Measurements from ENCODE around the gene ANKRD65. TPM values are rescaled to one million over a fixed set of nuclear protein-coding genes. Genes with fewer than 3 reads are reported as not detected.
"Not testable (repeated sequence)": the region's sequence is repeated elsewhere in the genome, so short reads cannot be mapped to it uniquely, and the experiment has no call there.

The ANKRD65 gene
- total RNA-seq, 1 donor from 2014 or later = 11.9 TPM

DNA sequence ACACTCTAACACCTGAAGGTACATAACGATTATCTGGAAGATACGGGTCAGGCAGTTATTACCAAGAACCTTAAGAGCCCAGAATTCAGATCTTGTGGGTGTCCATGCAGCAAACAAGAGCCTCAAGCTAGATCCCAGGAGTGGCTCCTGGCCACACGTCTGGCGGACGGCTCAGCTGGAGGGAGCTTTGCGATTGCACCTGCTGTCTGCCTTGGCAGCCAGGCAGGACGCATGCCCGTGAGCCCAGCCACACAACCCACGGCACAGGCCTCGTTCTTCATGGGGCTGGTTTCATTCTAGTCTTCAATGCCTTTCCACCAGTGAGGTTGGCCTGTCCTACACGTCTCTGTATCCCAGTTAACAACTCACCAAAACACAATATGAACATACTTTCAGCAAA lies 27.6 kb downstream of the ANKRD65 start:
- ATAC-seq = no peak

DNA sequence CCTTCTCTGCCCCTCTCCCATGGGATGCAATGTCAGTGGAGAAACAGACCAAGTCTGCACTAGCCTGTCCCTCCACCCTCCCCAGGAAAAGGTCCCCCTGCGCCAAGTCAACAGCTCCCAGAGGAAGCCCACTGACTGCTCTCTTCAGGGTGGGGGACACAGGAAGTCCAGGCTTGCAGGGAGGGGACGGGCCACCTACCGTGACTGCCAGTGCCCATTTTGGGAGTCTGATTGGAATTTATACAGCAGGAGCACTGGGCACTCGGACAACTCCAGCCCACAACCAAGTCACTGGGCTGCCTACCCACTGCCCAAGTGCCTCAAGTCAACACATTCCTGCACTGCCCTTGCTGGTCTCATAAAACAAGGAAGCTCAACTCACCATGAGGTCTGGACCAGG lies 28.1 kb downstream of the ANKRD65 start:
- no peak for ATAC-seq

DNA sequence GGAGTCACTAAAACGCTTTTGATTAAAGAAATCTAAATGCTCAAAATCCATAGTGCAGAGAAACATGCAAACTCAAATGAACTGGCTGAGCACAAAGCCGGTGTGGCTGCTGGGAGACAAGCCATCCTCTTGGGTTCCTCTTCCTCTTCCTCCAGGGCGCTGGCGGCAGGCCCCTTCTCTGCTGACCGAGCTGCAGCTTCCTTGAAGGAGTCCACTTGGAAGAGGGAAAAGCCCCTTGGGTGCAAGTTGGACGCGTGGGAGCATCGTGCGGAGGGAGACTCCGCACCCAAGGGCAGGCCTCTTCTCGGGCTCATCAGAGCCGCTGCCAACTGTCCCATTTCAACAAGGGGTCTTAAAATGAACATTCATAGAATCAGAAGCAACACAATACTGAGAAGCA lies 29.9 kb downstream of the ANKRD65 start:
- no peak for ATAC-seq

DNA sequence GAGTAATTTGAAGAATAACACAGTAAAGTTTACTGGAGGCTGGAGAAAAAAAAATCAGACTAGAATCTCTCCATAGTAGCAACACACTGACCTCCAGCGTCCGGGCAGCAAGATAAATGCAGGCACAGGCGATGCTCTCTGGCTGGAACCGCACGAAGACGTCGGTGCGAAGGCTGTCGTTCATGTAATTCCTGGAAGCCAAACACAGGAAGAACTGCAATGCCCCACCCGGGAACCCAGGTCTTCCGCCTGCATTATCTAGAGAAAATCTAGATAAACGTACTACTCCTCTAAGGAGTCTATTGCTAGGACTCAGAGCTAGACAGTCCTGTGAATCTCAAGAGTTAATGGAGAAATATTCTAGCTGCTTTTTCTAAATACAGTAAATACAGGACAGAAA lies 30.4 kb downstream of the ANKRD65 start:
- no peak for ATAC-seq

DNA sequence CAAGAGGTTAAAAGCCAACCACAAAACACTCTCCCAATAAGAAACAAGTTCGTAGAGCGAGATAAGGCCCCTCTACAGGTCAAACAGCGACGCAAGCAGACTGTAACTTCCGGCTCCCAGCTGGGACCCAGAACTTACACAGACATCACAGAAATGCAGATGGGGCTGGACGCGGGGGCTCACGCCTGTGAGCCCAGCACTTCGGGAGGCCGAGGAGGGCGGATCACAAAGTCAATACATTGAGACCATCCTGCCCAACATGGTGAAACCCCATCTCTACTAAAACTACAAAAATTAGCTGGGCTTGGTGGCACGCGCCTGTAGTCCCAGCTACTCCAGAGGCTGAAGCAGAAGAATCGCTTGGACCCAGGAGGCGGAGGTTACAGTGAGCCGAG lies 33.0 kb downstream of the ANKRD65 start:
- no peak for ATAC-seq

DNA sequence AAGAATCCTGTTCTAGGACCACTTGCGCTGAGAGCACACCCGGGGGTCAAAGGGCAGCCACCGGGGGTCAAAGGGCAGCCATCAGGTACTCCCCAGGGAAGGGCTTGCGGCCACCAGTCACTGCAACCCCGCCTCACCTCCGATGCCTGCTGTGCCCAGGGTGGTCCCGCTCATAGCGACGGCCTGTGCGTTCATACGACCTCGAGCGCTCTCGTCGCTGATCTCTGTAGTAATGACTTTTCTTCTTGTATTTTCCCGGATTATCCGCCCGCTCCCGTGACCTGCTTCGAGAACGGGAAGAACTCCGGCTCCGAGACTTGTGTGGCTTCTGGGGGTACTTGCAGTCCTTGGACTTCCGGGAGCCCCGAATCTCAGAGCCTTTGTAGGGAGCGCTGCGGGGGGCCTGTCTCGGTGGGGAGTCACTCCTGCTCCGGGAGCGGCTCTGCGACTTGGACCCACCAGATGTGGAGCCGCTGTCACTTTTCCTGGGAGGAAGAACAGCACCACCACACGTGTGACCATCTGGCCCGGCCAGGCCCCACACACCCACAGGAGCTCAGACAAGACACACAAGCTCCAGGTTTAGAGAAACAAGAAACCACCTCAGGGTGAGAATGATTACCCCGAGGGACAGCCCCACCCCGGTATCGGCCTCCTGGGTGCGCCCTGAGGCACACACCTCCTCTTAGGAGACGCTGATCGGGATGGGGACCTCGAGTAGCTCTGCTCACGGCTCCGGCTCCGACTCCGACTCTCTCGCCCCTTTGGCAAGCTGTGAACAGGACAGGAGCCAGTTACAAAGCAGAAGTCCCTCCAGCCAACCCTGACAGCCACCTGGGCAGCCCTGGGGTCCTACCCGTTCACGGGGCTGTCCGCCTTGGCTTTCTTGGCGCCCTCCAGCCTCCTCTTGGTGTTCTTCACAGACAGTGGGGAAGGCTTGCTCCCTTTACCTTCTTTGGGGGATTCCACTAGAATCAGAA lies 33.7 kb downstream of the ANKRD65 start:
- ATAC-seq = peak; percentile 38

DNA sequence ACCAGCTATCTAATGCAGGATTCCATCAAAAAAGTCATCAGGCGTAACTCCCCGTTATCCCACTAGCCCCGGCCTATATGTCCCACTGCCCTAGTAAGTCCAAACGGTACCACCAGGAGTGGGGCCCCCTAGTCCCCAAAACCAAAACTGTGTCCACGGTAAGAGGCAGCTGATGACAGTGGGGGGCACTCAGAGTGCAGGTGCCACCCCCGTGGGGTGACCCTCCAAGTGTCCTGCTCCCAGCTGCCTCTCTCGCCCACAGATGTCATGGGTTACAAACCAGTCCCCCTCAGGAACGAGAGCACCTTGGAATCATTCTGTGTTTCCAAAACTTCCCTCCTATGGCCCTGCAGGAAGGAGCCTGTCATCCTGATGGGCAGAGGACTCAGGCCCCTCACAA lies 35.1 kb downstream of the ANKRD65 start:
- ATAC-seq = no peak

DNA sequence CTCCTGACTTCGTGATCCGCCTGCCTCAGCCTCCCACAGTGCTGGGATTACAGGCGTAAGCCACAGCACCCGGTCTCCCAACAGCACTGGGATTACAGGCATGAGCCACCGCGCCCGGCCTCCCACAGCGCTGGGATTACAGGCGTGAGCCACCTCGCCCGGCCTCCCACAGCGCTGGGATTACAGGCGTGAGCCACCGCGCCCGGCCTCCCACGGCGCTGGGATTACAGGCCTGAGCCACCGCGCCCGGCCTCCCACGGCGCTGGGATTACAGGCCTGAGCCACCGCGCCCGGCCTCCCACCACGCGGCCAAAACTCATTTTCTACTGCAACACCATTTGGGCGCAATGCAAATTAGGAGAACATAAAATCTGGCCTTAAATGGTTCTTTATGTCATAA lies 35.7 kb downstream of the ANKRD65 start:
- not testable (repeated sequence) for ATAC-seq

DNA sequence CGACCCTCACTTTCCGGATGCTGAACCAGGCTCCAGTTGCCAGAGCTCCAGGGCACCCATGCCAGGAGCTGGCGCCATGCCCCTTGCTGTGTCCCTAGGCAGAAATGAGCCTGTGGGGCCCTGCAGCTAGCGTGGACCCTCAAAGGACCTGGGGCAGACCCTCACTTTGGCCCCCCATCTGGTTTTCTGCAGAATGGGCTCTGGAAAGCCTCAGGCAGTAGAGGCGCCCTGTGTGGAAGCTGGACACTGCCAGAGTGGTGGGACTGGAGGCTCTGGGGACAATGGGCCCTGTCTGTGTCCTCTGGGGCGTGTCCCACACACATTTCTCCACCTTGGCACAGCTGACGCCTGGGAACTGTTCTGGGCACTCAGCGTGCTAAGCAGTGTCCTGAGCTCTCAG lies 39.8 kb downstream of the ANKRD65 start:
- ATAC-seq = no peak

DNA sequence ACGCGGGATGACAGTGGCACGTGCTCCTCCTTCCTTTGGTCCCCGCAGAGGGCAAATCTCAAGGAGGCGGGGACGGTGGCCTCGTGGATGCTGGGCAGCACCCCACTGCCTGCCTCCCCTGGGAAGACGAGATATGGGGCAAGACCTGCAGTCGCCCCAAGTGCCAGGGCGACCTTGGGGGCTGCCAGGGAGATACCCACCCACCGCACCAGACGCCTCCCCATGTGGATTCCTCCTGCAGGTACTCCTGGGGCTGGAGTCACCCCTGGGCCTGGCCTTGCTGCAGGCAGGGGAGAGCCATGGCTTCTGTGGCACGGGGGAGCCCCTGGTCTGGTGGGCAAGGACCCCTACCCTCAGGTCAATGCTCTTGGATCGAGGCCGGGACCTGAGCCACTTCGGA lies 40.2 kb downstream of the ANKRD65 start:
- ATAC-seq = no peak

DNA sequence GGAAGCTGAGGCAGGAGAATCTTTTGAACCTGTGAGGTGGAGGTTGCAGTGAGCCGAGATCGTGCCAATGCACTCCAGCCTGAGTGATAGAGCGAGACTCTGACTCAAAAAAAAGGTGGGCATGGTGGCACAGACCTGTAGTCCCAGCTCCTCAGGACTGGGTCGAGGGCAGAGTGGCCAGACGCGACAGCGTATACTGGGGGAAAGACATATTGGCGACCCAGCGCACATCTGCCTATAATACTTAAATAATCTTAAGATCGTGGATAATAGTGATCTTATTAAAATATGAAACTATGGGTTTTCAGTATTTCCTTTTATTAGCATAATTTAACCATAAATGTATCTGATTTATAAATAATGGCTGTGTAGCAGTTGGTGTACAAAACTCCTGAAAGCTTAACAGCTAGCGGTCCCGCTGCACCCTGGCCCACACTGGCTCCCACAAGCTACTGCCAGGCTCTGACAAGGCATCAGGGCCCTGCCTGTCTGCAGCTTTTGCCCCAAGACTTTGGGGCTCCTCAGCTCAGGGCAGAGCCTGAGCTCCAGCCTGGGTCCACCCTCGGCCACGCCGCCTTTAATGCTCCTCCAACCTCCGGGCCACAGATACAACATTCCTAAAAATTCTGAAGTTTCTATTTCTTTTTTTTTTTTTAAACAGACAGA lies 43.4 kb downstream of the ANKRD65 start:
- no peak for ATAC-seq

DNA sequence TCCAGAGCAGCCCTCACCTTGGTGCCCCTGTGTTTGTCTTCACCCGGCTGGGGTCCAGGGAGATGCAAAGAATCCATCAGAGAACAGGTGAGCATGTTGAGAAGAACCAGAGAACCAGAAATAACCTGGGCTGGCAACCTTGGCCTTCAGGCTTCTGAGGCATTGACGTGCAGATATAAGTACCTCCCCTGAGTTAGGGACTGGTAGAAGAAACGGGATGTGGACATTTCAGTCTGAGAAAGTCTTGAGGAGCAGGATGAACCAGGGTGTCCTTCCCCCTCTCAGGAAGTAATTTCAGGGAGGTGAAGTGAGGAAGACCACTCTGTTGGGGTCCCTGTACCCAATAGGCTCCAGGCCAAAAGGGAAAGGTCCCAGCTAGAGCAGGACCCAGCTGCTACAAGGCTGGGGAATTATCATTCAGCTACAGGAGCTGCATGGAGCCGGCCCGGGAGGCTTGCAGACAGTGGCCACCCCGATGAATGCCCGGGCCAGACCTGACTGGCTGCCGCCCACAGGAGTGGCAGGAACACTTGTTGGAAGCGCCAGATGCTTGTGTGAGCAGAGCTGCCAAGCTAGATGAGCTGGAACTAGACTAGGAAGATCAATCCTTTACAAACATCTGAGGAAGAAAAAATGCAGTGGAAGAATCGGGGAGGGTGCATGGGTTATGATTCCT lies 44.4 kb downstream of the ANKRD65 start:
- no peak for ATAC-seq

DNA sequence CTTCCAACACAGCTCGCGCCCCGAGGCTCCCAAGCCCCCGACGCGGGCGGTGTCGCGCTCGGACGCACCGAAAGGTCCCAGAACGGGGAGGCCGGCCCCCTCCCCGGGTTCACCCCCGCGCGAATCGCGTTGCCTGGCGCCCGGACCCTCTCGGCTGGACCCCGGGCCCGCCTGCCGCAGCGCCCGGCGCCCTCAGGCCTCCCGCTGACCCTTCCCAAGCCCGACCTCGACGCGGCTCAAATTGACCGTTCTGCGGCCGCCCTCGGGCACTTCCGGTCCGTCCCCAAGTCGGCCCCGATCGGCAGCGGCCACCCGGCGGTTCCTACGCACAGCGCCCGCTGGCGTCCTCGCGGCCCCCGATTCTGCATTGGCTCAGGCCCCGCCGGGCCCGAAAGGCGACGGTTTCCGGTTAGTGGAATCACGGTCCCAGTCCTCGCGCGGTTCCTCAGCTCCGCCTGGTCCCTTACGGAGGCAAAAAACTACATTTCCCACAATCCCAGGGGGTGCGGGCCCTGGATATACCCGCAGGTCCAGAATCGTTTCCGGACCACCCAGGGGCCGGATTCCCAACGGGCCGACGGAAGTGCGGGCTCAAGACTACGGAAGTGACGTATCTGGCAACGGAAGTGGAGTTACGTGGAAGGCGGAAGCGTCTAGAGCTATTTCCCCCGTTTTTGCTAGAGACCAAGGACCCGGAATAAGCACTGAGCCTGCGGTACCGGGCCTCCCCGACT lies 46.0 kb downstream of the ANKRD65 start, which contains the start of gene AURKAIP1:
TSS of gene AURKAIP1 (minus strand) at position 279 of the 734 bp plus-strand sequence. CDS start 451 bp downstream, outside the sequence.
- peak; percentile 92 for ATAC-seq

DNA sequence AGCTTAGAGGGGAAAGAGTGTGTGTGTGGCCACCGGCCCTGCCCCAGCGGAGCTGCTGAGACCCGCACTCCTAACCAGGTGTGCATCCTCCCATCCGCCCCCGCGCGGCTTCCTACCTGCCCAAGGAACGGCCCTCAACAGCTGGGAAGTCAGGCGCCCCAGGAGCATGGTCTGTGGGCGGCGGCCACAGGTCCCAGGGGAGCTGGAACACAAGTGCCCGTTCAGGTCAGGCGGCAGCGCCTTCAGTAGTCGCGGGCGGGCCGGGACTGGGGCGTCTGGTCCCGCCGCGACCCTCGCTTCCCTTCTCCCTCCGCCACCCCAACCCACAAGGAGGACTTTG lies 46.5 kb downstream of the ANKRD65 start:
- peak; percentile 6 for ATAC-seq

DNA sequence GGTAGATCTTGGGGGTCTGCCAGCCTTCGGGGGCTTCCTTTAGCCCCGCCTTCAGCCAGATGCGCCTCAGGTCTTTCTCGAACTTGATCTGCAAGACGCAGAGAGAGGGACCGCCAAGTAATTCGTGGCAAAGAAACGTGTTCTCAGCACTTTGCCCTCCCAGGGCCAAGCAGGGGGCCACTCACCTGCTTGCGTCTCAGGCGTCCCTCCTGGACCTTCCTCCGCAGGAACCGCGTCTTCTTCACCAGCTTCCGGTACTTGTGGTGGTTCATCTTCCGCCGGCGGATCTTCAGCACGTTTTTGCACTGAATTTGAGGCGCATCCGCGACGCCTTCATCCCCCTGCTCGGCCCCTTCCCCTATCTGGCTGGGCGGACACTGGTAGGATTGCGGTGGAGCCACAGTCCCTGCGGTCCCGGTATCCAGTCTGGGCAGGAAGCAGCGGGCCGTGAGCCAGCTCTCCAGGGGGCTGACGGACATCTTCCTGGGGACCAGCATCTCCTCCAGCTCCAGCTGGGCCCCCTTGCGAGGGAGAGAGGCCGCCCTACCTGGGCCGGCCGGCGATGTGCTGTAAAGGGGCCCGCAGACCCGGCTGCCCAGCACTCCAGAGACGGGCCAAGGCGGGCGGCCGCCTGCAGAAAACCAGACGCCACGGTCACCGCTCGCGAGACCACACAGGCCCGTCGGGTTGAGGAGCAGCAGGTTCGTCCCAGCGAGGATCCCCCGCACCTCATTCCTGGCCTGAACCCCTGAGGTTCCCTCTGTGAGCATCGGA lies 47.1 kb downstream of the ANKRD65 start:
- no peak for ATAC-seq

DNA sequence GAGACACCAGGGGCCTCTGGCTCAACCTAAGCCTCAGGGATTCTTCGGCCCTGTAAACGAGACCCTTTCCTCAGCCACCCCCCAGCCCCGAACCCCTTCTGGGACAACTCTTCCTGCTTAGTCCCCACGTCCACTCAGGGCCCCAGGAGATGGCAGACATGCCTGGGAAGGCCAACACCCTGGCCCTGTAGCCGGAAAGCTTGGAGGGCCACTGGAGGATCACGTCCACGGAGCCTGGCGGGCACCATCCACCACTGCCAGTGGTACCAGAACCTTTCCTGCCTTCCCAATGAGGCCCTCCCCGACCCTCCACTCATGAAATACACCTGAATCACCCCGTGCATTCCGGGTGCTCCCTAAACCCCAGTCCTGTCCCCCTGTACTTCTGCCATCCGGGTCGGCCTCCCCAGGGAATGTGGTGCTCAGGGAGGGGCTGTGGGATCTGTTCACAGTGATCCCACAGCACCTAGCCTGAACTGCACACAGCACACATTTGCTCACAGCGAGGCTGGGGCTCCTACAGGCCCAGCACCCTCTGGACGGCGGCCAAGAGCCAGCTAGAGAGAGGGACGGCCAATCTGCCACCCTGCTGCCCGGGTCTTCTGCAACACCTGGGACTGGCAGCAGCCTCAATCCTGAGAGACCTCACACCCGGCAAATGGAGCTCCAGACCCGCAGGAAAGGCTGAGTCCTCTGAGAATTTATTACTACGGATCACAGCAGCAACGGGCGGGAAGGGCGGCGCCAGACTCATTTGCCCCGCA lies 47.8 kb downstream of the ANKRD65 start:
- no peak for ATAC-seq

DNA sequence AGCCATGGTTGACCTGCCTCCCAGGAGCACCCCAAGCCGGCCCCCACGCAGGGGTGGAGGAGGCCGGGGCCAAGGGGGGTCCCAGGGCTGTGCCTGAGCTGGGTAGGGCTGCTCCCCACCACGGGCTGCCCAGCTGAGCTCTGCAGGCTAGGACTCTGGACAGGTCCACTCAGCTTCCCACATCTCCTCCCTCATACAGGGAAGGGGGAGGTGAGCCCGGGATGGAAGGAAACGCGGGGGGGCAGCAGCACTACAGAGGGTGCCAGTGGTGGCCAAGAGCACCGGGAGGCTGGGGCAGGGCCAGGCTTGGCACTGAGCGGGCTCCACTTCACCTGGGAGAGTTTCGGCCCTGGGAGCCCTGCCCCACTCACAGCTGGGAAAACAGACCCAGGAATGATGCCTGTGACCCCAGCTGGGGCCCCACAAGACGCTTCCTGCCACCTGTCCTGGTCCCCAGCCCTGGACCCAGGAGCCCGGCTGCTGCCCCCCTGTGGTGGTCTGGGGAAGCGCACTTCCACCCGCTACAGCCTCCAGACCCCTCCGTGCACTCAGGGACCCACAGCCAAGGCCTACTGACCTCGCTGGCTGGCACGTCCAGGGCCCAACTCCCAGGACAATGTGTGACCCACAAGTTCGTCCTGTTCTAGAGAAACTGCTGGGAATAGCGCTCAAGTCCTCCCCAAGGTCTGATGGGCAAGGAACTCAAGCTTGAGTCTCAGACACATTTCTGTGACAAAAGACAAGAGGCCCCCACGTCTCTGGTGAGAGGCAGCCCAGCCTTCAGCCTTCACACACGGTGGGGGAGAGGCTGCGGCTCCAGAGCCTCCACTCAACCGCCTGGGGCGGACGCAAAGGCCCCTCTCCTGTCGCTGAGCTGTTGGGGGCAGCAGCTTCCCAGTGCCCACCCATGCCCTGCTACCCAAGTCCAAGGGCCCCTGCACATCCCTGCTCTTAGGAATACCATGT lies 49.0 kb downstream of the ANKRD65 start:
- peak; percentile 29 for ATAC-seq

DNA sequence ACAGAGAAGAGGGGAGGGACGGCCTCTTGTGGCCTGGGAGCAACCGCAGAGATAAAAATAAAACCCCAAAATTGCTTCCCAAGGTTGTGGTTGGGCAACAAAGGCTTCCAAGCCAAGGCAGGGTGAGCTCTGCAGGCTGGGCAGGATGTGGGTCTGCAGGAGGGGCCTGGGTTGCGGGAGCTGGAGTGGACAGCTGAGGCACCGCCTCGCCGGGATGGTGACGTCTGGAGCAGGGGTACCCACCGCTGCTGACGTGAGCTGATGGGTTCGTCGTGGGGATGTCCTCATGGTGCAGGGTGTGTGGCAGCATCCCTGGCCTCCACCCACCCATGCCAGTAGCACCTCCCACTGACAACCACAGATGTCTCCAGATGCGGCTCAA lies 49.7 kb downstream of the ANKRD65 start:
- no peak for ATAC-seq

DNA sequence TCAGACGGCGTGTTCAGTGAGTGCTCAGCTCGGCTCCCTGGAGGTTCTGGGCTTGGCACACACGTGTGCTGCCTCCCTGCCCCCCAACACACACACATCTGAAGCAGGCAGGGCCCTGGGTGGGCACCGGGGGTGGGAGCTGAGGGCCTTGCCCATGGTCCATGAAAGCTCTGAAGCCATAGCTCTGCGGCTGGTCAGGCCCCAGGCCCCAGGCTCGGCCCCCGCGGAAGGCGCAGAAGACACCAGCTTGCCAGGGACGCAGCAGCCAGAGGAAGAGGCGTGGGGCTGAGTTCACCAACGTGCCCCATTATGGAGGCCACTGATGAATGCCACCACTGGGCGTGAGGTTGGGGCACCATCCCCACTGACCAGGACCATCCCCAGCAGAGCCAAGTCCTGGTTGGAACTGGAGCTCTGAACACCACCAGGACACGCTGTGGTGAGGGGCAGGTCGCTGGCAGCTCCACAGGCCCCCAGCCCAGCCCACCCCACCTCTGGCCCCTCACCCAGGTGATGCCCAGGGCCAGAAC lies 50.2 kb downstream of the ANKRD65 start:
- ATAC-seq = no peak

DNA sequence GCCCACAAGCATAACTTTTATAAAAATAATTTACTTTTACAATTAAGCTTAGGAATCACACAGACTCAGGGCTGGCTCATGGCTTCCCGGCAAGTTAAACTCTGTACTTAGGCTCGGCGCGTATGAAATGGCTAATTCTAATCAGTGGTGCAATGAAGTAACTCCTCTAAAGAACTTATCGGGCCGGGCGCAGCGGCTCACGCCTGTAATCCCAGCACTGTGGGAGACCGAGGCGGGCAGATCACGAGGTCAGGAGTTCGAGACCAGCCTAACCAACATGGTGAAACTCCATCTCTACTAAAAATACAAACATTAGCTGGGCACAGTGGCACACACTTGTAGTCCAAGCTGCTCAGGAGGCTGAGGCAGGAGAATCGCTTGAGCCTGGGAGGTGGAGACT lies 51.0 kb downstream of the ANKRD65 start:
- not testable (repeated sequence) for ATAC-seq

Measured in esophagus mucosa (tissue), 1 donor.